IPS-NIHi11 (cell line): Measurements from ENCODE around the gene HNRNPM.

Source experiments
- DNase-seq: peaks from one replicate; pipeline ENCODE4 v3.0.0; 2012; ENCODE audit warnings: mixed read lengths, low spot score

HNRNPM gene

DNA sequence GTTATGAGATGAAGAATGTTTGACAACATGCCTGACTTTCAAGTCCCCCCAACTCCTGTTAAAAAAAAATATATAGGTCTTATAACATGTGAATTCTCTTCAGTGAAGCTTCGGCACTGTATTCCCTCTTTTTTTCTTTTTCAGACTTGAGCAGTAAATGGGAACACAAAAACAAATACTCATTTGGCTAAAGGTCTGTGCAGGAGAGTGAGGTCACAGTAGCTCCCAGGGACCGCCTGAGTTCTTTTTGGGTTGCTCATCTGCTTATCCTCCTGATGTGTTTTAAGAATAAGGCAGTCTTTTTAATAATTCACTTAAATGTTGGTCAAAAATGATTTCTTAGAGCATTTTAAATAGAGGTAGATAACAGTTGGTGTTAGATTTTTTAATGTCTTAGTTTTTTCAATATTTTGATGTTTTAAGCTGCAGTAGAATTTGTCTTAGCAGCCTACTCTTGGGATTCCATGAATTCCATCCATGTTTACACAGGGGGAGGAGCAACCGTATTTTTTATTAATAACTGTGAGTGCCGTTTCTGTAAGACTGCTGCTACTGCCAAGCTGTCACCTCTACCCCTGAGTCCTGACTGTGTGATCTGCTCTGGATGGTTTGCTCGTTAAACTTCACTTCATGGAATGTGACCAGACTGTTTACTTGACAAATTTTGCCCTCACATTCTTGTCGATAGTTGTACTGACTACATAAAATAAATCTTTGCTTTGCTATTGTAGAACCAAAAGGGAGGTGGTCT lies 14.9 kb downstream of the HNRNPM start:
- no peak for DNase-seq

DNA sequence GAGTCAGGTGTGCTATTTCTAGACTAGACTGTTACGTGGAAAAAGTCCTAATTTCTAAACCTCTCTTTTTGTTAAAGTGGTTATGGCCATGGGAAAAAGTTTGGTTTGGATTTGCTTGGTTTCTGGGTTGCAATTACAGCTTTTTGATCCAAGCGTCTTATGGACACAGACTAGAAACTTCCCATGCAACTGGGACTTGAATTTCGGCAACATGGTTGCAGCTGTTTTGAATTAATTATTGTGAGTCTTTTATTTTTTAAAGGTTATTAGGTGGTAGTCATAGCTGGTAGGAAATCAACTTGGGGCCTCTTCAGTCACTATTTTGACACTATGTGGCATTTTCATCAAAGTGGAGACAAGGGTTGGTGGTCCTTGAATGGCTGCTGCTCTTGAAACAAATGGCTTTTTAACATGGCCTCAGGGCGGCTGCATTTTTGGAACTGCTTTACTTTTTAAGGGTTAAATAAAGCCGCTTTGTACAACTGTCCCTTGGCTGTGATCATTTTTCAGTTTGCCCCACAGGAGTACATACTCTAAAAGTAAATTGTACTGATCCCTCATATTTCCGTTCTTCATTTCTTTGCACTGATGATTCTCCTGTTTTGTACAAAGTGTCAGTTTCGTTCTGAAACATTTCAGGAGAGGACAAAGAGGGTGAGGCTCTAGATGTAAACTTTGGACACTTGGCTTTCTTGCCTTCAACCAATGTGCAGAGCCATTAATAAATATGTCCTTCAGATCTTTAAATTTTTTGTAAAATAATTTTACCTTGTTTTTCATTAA lies 15.9 kb downstream of the HNRNPM start:
- no peak for DNase-seq

DNA sequence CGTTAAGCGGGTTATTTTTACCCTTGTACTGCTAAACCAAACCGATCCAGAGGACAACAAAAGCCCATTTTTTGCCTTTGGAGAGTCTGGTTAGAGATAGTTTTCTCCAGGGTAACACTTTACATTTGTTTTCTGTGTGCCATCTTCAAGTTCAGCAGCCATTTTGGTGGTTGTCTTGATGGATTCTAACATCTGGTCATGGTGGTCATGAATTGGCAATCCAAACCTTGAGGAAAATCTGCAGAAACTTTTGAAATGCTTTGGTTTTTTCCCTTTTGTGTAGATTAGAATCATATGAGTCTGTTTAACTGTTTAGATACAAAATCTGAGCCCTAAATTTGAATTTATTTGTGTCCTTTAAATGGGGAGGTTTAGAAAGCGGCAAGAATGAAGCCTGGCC lies 16.6 kb downstream of the HNRNPM start:
- DNase-seq = no peak

DNA sequence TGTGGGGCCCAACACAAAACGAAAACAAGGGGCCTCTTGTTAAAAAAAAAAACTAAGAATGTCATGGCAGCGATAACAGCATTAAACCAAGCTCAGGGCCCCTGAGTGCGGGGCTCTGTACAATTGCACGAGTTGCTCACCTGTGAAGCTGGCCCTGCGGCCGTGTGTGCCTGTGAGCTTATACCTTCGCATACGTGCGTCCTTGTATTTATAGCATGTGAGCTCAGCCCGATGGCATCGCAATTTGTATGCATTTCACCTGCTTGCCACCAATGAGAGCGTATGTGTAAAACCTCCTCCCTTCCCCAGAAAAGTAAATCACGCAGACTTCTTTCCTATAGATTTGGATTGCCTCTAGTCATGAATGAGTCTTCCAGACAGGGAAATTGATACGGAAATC lies 17.1 kb downstream of the HNRNPM start:
- DNase-seq = no peak

DNA sequence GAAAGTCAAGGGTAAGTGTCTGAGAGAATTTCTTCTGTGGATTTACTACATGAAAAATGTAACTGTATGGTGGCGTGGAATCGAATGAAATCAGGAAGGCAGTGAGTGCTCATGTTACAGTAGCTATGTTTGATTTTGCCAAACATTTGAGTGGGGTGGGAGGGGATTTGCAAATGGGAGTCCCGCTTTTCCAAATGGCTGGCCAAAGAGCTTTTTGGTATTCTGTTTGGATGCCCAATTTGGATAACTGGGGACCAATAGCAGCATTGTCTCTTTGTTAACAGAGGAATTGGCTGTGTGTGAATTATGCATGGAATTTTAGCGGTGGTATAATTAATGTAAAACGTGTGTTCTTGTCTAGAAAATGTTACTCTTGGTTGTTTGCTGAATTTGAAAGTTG lies 17.8 kb downstream of the HNRNPM start:
- no peak for DNase-seq

DNA sequence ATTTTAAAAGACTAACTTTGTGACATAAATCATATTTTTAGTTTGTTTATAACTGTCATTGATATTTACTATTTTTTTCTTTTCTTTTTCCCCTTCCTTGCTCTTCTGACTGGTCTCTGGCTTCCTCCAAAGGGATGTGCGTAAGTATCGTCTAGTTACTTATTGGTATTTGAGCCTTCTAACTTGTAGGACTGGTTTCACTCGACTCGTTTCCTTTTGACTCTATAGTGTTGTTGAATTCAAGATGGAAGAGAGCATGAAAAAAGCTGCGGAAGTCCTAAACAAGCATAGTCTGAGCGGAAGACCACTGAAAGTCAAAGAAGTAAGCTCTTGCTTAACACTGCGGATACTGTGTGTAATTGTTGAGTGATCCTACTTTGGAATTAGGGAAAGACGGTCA lies 18.6 kb downstream of the HNRNPM start:
- no peak for DNase-seq

DNA sequence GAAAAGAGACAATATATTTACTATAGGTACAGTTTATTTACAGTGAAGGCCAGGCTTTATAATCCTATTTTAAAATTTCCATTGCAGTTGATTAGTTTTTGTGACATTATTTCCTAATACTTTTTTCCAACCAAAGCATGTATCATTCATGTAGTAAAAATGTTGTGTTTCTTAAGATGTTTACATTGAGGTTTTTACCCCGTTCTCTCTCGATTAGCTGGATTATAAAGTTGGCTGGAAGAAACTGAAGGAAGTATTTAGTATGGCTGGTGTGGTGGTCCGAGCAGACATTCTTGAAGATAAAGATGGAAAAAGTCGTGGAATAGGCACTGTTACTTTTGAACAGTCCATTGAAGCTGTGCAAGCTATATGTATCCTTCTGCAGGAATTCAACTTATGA lies 21.2 kb downstream of the HNRNPM start:
- DNase-seq = no peak

DNA sequence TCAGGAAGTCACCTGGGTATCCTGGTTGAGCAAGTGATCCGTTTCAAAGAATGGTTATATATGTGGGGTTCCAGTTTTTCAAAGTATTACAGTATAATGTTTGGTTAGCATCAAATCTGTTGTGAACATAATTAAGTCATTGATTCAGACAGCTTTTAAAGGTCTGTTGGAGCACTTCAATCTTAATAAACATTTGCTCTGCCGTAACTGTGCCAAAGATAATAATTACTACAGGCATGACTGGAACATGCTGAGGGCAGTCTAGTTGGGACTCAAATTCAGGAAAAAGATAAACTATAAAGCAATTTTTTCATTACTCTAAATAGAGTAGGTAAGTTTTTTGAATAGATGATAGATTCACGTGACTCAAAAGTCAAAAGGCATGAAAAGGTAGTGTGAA lies 23.3 kb downstream of the HNRNPM start:
- no peak for DNase-seq

DNA sequence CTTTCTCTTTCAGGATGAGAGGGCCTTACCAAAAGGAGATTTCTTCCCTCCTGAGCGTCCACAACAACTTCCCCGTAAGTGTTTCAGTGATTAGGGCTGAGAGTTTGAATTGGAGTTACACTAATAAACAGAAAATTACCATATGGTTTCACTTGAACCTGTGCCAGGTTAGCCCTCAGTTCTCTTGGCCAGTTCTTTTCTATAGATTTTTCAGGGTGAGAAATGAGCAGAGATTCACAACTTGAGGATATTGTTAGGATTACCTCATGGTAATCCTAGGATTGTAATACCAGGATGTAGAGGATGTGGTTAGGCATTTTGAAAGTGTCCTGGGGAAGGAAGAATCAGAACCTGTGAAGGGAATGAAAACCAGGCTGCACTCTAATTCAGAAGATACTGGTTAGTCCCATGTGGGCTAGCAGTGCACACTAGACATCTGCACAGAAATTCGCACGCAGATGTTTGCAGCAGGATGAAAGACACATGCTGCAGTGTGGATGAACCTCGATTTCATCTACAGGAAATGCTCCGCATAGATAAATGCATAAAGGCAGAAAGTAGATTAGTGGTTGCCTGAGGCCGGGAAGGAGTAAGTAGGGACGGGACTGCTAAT lies 24.1 kb downstream of the HNRNPM start:
- no peak for DNase-seq

DNA sequence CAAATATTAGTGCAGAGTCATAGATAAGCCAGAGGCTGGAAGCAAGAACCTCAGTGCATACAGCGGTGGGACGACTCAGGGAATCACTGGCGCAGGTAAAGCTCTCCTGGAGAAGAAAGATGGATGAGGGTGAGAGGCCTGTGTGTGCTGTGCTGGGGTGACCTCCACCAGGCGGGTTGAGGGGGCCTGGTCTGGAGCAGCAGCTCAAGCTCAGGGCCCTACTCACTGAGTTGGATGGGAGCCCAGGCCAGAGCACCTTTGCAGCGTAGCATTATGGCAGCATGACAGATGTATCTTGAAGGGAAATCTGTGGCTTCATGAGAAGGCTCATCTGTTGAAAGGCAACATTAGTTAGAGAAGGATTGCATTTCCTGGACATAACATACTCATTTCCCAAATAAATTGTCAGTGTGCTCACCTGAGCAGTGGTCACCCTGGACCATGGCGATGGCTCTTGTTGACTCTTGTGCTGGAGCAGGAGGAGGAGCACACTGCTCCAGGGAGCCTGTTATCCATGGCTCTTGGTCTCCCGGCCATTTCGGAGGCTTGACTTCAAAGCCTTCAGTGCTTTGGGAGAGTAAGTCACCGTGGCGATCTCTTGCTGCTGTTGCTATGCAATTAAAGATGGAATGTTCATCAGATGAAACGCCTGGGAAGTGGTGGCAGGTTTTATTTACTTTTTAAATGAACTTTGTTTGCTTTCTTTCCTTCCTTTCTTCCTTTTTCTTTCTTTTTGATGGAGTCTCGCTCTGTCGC lies 25.0 kb downstream of the HNRNPM start:
- no peak for DNase-seq

DNA sequence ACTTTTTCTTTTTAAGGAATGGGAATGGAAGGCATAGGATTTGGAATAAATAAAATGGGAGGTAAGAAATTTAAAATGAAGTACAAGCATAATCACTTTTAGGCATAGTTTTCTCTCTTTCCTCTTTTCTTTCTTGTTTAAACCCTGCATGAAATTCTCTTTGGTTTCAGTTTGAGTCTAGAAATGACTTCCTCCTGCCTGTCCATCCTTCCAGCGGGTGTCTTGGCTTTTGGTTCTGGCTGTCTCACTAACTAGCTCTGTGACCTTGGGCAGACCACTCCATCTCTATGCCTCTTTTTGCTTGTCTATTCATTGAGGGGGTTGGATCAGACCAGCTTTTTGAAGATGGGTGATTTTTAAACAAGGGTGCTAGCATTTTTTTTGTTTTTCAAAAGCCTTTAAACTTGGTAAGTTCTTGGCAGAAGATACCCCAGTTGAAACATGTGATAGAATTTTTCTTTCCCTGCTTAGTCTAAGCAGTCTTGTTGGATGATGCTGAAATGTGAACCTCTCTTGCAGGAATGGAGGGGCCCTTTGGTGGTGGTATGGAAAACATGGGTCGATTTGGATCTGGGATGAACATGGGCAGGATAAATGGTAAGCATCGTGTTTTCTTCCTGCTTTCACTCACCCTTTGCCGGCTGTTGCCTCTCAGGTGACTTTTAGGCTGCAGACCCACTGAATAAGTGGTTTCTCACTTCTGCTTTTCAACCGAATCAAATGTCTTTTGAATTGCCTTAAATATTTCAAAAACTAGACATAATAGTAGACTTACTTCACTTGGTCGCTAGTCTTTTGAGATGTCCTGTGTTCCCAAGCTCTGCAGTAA lies 29.1 kb downstream of the HNRNPM start:
- no peak for DNase-seq

DNA sequence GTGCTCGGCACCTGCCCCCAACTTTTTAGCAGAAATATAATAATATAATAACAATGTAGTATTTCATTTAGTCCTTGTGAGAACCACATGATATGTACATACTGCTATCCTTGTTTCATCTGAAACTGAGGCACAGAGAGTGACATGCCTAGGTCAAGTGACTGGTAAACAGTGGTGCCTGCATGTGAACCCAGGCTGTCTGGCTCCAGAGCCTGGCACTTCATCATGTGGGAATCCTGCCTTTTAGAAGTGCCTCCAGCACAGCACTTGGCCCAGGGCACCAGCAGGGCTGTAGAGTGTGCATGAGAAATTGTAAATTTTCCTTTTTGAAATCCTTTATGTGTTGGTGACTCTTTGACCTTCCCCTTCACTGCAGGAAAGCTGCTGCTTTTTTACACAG lies 30.2 kb downstream of the HNRNPM start:
- DNase-seq = no peak

DNA sequence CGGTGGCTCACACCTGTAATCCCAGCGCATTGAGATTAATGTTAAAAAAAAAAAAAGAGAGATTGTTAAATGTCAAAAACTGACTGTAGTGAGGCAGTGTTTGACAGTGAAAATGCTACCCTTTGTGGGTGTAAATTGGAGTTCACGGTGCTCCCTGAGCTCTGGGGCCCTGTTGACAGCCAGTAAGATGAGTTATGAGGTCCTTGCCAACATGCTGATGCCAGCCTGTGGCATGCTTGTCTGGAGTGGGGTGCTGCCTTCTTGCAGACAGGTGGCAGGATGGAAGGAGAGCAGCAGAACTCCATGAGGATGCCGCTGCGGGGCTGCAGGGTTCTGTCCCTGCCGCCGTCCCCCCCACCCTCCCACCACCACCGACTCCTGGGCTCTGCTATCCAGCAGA lies 31.7 kb downstream of the HNRNPM start:
- DNase-seq = no peak

DNA sequence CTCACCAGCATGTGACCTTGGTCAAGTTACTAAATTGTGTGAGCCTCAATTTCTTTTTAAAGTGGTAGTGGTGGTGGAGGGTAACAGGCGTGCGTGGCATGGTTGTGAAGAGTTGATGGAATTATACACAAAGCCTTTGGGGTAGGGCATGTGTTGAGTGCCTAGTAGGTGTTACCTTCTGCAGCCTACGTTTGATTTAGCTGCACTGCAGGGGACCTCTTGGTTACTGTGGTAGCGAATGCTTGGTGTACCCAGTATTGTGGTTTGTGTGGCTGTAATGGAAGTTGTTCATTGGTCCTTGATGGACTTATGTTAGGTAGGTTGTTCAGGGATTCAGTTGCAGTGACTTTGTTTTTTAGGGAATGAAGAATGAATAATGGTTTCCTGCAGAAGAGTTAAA lies 33.1 kb downstream of the HNRNPM start:
- DNase-seq = no peak

DNA sequence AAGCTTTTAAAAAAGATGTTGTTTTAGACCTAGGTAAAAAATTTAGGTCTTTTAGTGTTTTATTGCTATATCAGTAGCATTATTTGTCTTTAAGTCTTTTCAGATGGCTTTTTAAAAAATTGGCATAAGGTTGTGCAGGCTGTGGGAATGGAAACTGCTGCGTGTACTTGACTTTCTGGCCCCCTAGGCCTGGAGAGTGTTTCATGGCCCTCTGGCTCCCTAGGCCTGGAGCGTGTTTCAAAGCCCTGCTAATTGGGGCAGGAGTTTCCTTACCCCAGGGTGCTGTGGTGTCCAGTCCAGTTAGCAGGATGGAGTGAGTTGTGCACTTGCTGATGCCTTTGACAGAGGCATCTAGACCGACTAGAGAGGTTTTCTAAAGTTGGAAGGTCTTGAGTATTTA lies 33.8 kb downstream of the HNRNPM start:
- no peak for DNase-seq

DNA sequence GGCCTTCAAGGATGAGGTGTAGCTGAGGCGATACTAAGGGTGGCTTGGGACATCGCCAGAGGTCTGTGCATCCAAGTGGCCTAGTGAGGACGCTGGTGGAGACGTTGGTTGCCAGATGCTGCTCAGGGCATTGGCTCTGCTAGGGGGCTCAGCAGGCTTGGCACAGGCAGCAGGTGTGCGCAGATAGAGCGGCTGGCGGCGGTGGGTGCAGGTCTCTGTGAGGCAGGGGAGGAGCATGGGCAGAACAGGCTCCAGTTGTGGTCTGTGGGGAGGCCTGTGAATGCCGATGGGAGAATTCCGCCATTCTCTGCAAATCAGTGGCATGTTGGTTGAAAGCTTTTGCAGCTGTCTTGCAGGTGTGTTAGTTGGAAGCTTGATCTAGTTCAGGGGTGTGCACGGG lies 36.4 kb downstream of the HNRNPM start:
- DNase-seq = no peak

DNA sequence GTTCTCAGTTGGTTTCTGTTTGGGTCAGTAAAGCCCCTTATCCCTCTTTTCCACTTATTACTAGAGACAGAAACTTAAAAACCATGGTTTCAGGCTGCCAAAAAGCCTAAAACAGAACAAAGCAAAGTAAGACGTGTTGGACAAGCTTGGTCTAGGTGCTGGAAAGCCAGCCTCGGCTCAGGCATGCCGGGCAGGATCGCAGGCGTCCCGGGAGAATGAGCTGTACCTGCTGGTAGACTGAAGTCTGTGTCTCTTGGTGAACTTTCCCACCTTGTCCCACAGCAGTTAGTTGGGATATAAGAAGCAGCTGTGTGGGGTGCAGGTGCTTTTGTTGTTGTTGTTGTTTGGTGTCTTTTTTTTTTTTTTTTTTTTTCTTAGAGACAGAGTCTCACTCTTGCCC lies 36.8 kb downstream of the HNRNPM start:
- no peak for DNase-seq

DNA sequence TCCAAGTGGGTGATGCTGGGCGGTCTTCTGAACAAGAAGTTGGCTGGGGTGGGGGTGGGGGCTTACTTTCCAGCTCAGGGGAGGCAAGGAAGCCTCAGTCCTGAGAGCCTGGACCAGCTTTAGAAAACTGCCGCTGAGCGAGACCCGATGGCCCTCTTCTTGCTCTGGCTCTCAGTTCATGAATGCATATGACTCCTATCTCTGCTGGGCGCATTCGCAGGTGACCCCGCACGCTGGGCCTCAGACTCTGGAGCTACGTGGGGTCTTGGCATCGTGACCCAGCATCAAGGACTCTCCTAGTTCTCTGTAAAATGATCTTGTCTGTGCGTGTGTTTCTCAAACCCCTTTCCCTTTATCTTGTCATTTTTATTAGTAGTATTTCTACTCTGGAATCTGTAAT lies 37.9 kb downstream of the HNRNPM start:
- no peak for DNase-seq

DNA sequence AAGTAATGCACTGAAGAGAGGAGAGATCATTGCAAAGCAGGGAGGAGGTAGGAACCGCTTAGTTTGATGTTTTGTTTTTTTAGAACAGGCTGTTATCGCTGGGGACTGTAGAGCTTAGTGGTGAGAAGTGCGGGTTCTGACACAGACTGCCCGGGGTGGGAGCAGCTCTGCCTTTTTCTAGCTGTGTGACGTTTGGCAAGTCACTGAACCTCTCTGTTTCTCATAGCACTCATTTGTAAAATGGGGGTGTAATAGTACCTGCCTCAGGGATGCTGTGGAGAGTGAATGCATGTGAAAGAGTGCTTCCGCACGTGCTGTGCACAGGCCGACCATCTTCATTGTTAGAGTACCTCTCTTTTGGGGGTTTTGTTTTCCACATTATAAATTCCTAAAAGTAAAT lies 38.4 kb downstream of the HNRNPM start:
- no peak for DNase-seq

DNA sequence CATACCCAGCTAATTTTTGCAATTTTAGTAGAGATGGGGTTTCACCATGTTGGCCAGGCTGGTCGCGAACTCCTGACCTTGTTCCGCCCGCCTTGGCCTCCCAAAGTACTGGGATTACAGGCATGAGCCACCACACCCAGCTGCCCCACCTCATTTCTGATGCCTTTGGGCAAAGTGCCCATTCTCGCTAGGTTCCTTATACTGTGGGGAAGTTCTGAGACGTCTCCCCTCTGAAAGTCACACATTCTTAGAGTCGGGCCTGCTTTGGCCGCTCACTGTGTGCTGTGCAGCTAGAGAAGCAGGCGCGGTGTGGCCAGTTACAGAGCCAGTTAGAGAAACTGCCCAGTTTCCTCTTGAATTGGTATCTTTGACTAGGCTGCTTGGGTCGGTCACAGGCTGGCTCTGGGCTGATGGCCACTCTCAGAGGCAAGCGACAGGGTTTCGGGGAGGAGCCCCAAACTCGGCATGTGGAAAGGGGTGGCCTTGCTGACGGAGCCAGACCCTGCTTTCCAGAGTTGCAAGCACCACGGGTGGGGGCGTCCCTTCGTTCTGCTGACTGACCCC lies 39.6 kb downstream of the HNRNPM start:
- no peak for DNase-seq
